ENCODE measurements around the gene PAPPA. TPM values are rescaled to one million over a fixed set of nuclear protein-coding genes. Genes with fewer than 3 reads are reported as not detected.

The PAPPA gene
- total and polyA plus RNA-seq, 2 of the 8 experiments (the other 6 are each of a cell fraction or from before 2014, with no cell fraction given), result 0.18 to 0.63 TPM

- H2BK12ac ChIP-seq (ENCODE audit: low read depth, low read length), result no peak overlapping the region
- no peaks in the 10 kb centered on the region for H3K27me3 ChIP-seq (replicated peaks in 1 of 4; ENCODE audit: control insufficient read depth in 3 of 4, extremely low read depth in 1 of 4, insufficient read depth in 3 of 4, low read length in 3 of 4)
- H4K5ac ChIP-seq (ENCODE audit: insufficient read length, low read depth, low read length), result no peak overlapping the region
- no peak overlapping the region for H3K23ac ChIP-seq (ENCODE audit: insufficient read length)
- H3K4me2 ChIP-seq (ENCODE audit: insufficient read depth in 1 of 2, low read depth in 2 of 2, low read length in 2 of 2), result no peak overlapping the region
- CTCF ChIA-PET (ENCODE audit: partially characterized antibody), result no interaction called here
- 85 to 100% methylated on average over 1 to 6 of the region's 6 CpGs for WGBS, 2 experiments (ENCODE audit: extremely low coverage in 1 of 2, insufficient coverage in 1 of 2, insufficient read length in 1 of 2, insufficient replicate concordance in 2 of 2, low coverage in 1 of 2, low lambda C conversion rate in 2 of 2, missing lambda C conversion rate in 1 of 2)
- no peak overlapping the region for H3K56ac ChIP-seq (replicated peaks; ENCODE audit: insufficient read length, low read depth, low read length)
- no peak overlapping the region for H2BK5ac ChIP-seq (ENCODE audit: low read depth, low read length)
- H3K23me2 ChIP-seq (ENCODE audit: low read depth, low read length), result no peaks in the 10 kb centered on the region
- H3K4me1 ChIP-seq (replicated peaks in 1 of 4; ENCODE audit: control insufficient read depth in 3 of 4, insufficient read depth in 4 of 4, low read length in 3 of 4), result no peaks in the 10 kb centered on the region
- no peak overlapping the region for H2BK120ac ChIP-seq (replicated peaks; ENCODE audit: low read depth, low read length)
- no peak overlapping the region for H2BK15ac ChIP-seq (ENCODE audit: low read length)
- H3K4ac ChIP-seq (replicated peaks; ENCODE audit: insufficient read length, low read depth, low read length), result no peak overlapping the region
- no peak overlapping the region for H3K27ac ChIP-seq (ENCODE audit: low read depth, low read length)
- H2BK20ac ChIP-seq (ENCODE audit: low read length), result no peak overlapping the region
- no peak overlapping the region for H3K18ac ChIP-seq (ENCODE audit: extremely low read depth, low read length)
- H2AFZ ChIP-seq (ENCODE audit: low read length), result no peak overlapping the region
- H4K20me1 ChIP-seq (replicated peaks in 1 of 2; ENCODE audit: control insufficient read depth in 1 of 2, insufficient read depth in 2 of 2, low read length in 2 of 2), result no peaks in the 10 kb centered on the region
- no peaks in the 10 kb centered on the region for H3K36me3 ChIP-seq (ENCODE audit: control insufficient read depth in 2 of 4, insufficient read depth in 4 of 4, low read length in 3 of 4)
- no peak overlapping the region for H3K9ac ChIP-seq (replicated peaks in 1 of 4; ENCODE audit: extremely low read depth in 1 of 4, low read depth in 3 of 4, low read length in 3 of 4)
- no peak overlapping the region for H4K91ac ChIP-seq (replicated peaks; ENCODE audit: insufficient read length, low read length)
- no peak overlapping the region for H3K14ac ChIP-seq (ENCODE audit: insufficient read length)
- H2AK5ac ChIP-seq (ENCODE audit: low read depth, low read length), result no peak overlapping the region
- no peaks in the 10 kb centered on the region for H3K79me2 ChIP-seq (ENCODE audit: control insufficient read depth in 1 of 2, insufficient read depth in 2 of 2, low read length in 2 of 2)
- DNase-seq (ENCODE audit: low read depth in 1 of 2, low spot score in 2 of 2) (no peak), FAIRE-seq (no peak)
- H3K9me3 ChIP-seq (ENCODE audit: insufficient read depth in 2 of 2, low read depth in 1 of 2, low read length in 1 of 2), result no peaks in the 10 kb centered on the region
- no peak overlapping the region for H3K4me3 ChIP-seq (ENCODE audit: extremely low read depth in 1 of 4, insufficient read depth in 2 of 4, low read depth in 3 of 4, low read length in 4 of 4)
- POLR2A ChIA-PET (ENCODE audit: partially characterized antibody), result no interaction called here
- no peaks in the 10 kb centered on the region for H3K79me1 ChIP-seq (ENCODE audit: low read depth, low read length)
- H4K8ac ChIP-seq (ENCODE audit: extremely low read depth, insufficient read depth, low read length), result no peak overlapping the region
- TF ChIP-seq TAF1 (IDR thresholded peaks at IDR 0.05; ENCODE audit: low read depth, low read length) (no peak), CHD1 (IDR thresholded peaks at IDR 0.05; ENCODE audit: low read depth, low read length) (no peak), POU5F1 (IDR thresholded peaks at IDR 0.05; ENCODE audit: low read depth, low read length) (no peak), SP4 (IDR thresholded peaks at IDR 0.05; ENCODE audit: low read length) (no peak)
These were observed 37.7 kb upstream of the PAPPA start for GRCh38 chr9:116115761-116116353.

Measured in H1 (cell line).